MCF 10A (cell line): ENCODE data around the gene TRPC4AP. TPM values are rescaled to one million over a fixed set of nuclear protein-coding genes. Genes with fewer than 3 reads are reported as not detected.
"Not testable (repeated sequence)": the region's sequence is repeated elsewhere in the genome, so short reads cannot be mapped to it uniquely, and the experiment has no call there.

Experiments used
- BruUV-seq: library from RNA; stranded (reverse); fragments of 400-500 nt; replicated peaks from 2 replicates; lab custom pipeline; 2021; lab: Mats Ljungman, UMichigan
- CTCF ChIA-PET: fragments of 300-600 bp; sonication (Branson Sonifier 250); formaldehyde crosslinking; extraction: SDS; loops from one replicate; lab custom pipeline; 2021; ENCODE audit warnings: antibody characterized with exemption, inconsistent platforms; lab: Yijun Ruan, JAX
- POLR2A ChIA-PET: fragments of 300-600, 350-650 bp; sonication (Branson Sonifier 250); formaldehyde crosslinking; extraction: SDS; loops from one replicate; lab custom pipeline; 2020; ENCODE audit warnings: antibody characterized with exemption, inconsistent platforms; lab: Yijun Ruan, JAX
- DNase-seq: peaks from one replicate; pipeline ENCODE4 v3.0.0-alpha.2; 2018; ENCODE audit not compliant: unreplicated experiment
- H3K27ac Mint-ChIP-seq: one replicate; pipeline ENCODE4 v1.8.0; 2022; ENCODE audit warnings: mild to moderate bottlenecking, low read depth, mixed read lengths; ENCODE audit not compliant: unreplicated experiment
- H3K27me3 Mint-ChIP-seq: one replicate; pipeline ENCODE4 v1.8.0; 2022; ENCODE audit warnings: mixed read lengths; ENCODE audit not compliant: insufficient read depth, unreplicated experiment
- H3K36me3 Mint-ChIP-seq: one replicate; pipeline ENCODE4 v1.8.0; 2022; ENCODE audit warnings: mild to moderate bottlenecking, moderate library complexity, mixed read lengths; ENCODE audit not compliant: insufficient read depth, unreplicated experiment
- H3K4me1 Mint-ChIP-seq: one replicate; pipeline ENCODE4 v1.8.0; 2022; ENCODE audit warnings: mixed read lengths; ENCODE audit not compliant: insufficient read depth, unreplicated experiment
- H3K4me3 Mint-ChIP-seq: one replicate; pipeline ENCODE4 v1.8.0; 2022; ENCODE audit warnings: mild to moderate bottlenecking, moderate library complexity, mixed read lengths; ENCODE audit not compliant: unreplicated experiment
- H3K9me3 Mint-ChIP-seq: one replicate; pipeline ENCODE4 v1.8.0; 2022; ENCODE audit warnings: mixed read lengths; ENCODE audit not compliant: unreplicated experiment
- CTCF ChIP-seq: fragments of 200-600 bp; IDR thresholded peaks from one replicate; pipeline ENCODE4 v1.8.0; 2022; ENCODE audit warnings: antibody characterized with exemption, mild to moderate bottlenecking; ENCODE audit not compliant: unreplicated experiment
- intact Hi-C: fragments of 100-400 bp; cut with micrococcal nuclease; formaldehyde crosslinking; loops from 2 replicates; pipeline ENCODE4 v1.14.1; 2022
- total RNA-seq: library from RNA; stranded (reverse); gene quantifications from 2 replicates; pipeline ENCODE4 v1.2.3, GENCODE V29; 2022

Gene TRPC4AP
- total RNA-seq, 1 experiment from 2014 or later: 51.8 TPM

GRCh38 chr20:35085477-35086225, 7.0 kb downstream of the TRPC4AP start:
- Mint-ChIP-seq H3K27ac (no peak overlapping the region), H3K9me3 (no peaks in the 10 kb centered on the region), H3K4me3 (no peak overlapping the region), H3K4me1 (peaks cover 15% of the 10 kb centered on the region), H3K36me3 (peaks cover 37% of the 10 kb centered on the region), H3K27me3 (no peaks in the 10 kb centered on the region)
- no peak for DNase-seq
- intact Hi-C loops: no loop called here
- no TSS peak for BruUV-seq
- TF ChIP-seq CTCF: no peak
- ChIA-PET CTCF (interaction anchor here (0.6 to 1.5 kb wide), 5 partner anchors 10 to 1114 kb away, joined by 3 to 7 read pairs (median 3); partner anchors contain the start of gene GGT7), POLR2A (interaction anchor here (0.6 to 1.3 kb wide), 5 partner anchors 8 to 192 kb away, joined by 3 to 4 read pairs (median 4); partner anchors contain the start of gene MMP24OS)

GRCh38 chr20:35084998-35085397, 7.6 kb downstream of the TRPC4AP start:
- no peak overlapping the region for H3K4me3 Mint-ChIP-seq
- H3K4me1 Mint-ChIP-seq: peaks cover 13% of the 10 kb centered on the region
- DNase-seq: no peak
- TF ChIP-seq CTCF: no peak
- H3K36me3 Mint-ChIP-seq: peaks cover 35% of the 10 kb centered on the region
- POLR2A ChIA-PET: interaction anchor here (0.6 to 1.3 kb wide), 4 partner anchors 8 to 193 kb away, joined by 3 to 4 read pairs (median 4); partner anchors contain the start of gene MMP24OS
- BruUV-seq: no TSS peak
- H3K27ac Mint-ChIP-seq: no peak overlapping the region
- CTCF ChIA-PET: interaction anchor here (0.6 to 1.5 kb wide), 5 partner anchors 11 to 1115 kb away, joined by 3 to 7 read pairs (median 3); partner anchors contain the start of gene GGT7
- H3K27me3 Mint-ChIP-seq: no peaks in the 10 kb centered on the region
- no peaks in the 10 kb centered on the region for H3K9me3 Mint-ChIP-seq
- intact Hi-C loops: no loop called here

GRCh38 chr20:35080348-35080642, 12.3 kb downstream of the TRPC4AP start:
- DNase-seq, intact Hi-C loops, BruUV-seq, H3K9me3 Mint-ChIP-seq, H3K4me3 Mint-ChIP-seq, H3K27ac Mint-ChIP-seq, H3K27me3 Mint-ChIP-seq: not testable (repeated sequence)
- ChIA-PET POLR2A (interaction anchor here (0.7 to 1.8 kb wide), 2 partner anchors 10 to 15 kb away, joined by 3 to 10 read pairs; no protein-coding TSS in a partner anchor), CTCF (interaction anchor here (0.6 to 0.7 kb wide), 2 partner anchors 62 to 202 kb away, joined by 3 read pairs; no protein-coding TSS in a partner anchor)
- peaks cover 11% of the 10 kb centered on the region for H3K4me1 Mint-ChIP-seq
- peaks cover 46% of the 10 kb centered on the region for H3K36me3 Mint-ChIP-seq

GRCh38 chr20:35079472-35080347, 12.9 kb downstream of the TRPC4AP start:
- CTCF ChIA-PET: interaction anchor here (0.6 to 0.9 kb wide), 6 partner anchors 12 to 201 kb away, joined by 3 to 5 read pairs (median 3); no protein-coding TSS in a partner anchor
- H3K27ac Mint-ChIP-seq: no peak overlapping the region
- peaks cover 48% of the 10 kb centered on the region for H3K36me3 Mint-ChIP-seq
- intact Hi-C loops: no loop called here
- no peaks in the 10 kb centered on the region for H3K27me3 Mint-ChIP-seq
- DNase-seq: no peak
- H3K4me3 Mint-ChIP-seq: no peak overlapping the region
- no peak for TF ChIP-seq CTCF
- BruUV-seq: no TSS peak
- H3K9me3 Mint-ChIP-seq: no peaks in the 10 kb centered on the region
- POLR2A ChIA-PET: interaction anchor here (0.7 to 1.8 kb wide), 4 partner anchors 11 to 16 kb away, joined by 3 to 10 read pairs (median 4); partner anchors contain the start of gene TRPC4AP
- H3K4me1 Mint-ChIP-seq: peaks cover 11% of the 10 kb centered on the region
